WI38 (cell line): ENCODE results near the gene AZIN2.

Experiments used
- H3K4me3 ChIP-seq: 2 replicates; pipeline ENCODE4 v1.5.1; 2011; ENCODE audit warnings: low read depth, mild to moderate bottlenecking, control low read depth, low read length
- CTCF ChIP-seq: IDR thresholded peaks from 2 replicates; pipeline ENCODE4 v1.5.1; 2012; ENCODE audit warnings: low read depth, mild to moderate bottlenecking, control low read depth, low read length

Gene AZIN2

DNA sequence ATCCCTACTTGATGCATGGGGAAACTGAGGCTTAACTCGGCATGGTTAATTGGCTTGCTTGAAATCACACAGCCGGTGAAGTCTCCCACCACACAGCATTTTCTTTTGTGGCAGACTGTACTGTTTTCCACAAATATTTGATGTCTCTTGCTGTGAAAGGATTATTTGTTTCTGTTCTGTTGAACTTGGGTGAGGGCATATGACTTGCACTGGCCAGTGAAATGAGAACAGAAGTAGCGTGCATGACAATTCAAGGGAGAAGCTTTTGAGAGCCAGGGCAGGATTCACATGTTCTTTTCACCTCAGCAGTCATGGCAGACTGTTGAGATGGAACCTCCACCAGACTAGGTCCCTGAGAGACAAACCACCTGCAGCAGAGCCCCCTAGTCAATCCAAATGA lies 32.5 kb upstream of the AZIN2 start:
- H3K4me3 ChIP-seq, result no peak overlapping the region
- TF ChIP-seq CTCF, result no peak

- no peak for TF ChIP-seq CTCF
- no peak overlapping the region for H3K4me3 ChIP-seq
Measured at GRCh38 chr1:33049371-33049770, 31.6 kb upstream of the AZIN2 start.

DNA sequence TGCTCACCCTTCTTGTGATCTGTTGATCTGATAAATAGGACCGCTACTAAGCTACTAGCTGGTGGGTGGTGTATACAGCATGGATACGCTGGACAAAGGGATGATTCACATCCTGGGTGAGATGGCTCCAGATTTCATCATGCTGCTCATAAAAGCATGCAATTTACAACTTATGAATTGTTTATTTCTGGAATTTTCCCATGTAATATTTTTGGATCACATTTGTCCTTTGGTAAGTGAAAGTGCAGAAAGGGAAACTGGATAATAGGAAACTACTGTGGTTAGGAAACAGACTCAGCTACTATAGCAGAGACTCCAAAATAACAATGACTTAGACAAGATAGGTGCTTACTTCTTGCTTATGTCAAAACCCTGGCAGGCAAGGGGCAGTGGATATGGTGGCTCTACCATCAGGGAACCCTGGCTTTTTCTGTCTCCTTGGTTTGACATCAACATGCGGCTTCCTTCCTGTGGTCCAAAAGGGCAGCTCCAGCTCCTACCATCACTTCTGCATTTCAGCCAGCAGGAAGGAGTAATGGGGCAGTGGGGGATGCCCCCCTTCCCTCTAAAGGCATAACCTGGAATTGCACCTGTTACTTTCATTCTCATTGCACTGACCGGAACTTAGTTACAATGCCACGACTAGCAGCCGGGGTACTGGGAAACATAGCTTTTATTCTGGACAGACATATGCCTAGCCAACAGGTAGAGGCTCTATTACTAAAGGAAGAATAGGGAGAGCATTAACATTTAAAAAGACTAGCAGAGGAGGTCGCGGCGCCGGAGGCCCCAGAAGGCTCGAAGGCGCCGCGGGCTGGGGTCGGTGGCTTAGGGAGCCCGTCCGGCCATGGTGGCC lies 30.5 kb upstream of the AZIN2 start:
- no peak for TF ChIP-seq CTCF
- H3K4me3 ChIP-seq, result no peak overlapping the region

DNA sequence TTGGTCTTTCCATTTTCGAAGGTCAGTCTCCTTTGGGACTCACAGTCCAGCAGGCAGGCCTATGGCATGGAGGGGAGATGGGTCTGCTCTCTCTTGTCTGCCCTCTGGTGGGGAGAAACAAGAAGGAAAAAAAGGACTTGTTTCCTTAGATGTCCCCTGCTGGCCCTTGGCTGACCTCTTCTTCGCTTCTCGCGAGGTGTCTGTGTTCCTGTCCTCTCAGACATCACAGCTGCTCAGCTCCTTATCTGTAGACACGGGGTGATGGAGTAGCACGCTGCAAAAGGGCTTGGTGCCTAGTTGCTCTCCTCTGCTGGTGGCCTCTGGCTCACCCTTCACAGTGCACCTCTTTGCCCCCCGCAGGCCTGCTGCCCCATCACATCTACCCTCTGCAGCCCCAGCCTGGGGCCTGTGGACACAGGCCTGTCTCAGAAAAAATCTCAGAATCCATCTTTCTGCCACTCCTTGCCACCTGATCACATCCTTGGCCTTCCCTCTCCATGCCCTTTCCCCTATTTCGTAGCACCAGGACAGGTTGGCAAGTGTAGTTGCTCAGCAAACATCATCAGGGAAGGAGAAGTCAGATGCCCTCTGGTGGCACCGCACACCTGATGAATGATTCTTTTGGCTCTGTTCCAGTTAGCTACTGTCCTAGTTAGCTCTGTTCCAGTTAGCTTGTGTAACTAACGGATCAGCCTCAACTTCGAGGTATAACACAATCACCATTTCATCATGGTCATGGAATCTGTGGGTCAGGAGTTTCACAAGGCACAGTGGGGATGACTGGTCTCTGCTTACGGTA lies 25.5 kb upstream of the AZIN2 start:
- TF ChIP-seq CTCF, result peak; percentile 75
- H3K4me3 ChIP-seq, result no peak overlapping the region

DNA sequence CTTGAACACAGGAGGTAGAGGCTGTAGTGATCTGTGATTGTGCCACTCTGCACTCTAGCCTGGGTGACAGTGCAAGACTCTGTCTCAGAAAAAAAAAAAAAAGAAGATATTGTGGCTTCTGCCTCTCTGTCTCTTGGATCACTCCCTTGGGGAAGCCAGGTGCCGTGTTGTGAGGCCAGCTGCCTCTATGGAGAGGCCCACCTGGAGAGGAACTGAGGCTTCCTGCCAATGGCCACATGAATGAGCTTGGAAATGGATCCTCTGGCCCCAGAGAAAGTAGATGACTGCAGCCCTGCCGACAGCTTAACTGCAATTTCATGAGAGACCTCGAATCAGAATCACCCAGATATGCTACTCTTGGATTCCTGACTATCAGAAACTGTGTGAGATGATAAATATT lies 24.5 kb upstream of the AZIN2 start:
- TF ChIP-seq CTCF, result no peak

DNA sequence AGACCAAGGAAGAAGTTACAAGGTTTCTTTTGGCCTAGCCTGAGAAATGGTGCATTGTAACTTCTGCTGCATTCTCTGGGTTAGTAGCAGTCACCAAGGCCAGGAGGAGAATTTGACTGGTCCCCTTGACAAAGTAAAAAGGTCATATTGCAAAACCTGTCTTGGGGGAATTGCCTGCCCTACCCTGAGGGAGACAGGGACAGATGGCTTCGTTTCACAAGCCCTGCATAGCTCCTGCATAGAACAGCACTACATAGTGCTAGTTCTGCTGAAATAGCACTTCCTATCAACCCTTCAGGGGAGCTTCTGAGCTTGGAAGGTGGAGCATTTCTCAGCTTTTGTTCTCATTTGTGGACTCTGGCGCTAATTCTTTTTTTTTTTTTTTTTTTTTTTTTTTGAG lies 23.9 kb upstream of the AZIN2 start:
- no peak for TF ChIP-seq CTCF
- no peak overlapping the region for H3K4me3 ChIP-seq

More for the DNA sequence above, 24.5 kb upstream of the AZIN2 start:
- H3K4me3 ChIP-seq, result no peak overlapping the region

- H3K4me3 ChIP-seq, result no peak overlapping the region
- TF ChIP-seq CTCF, result no peak
Measured at GRCh38 chr1:33060579-33061083, 20.3 kb upstream of the AZIN2 start.
